HepG2 (cell line): ENCODE data around the gene FGFR4.

ENCODE experiments used
- ARNTL ChIP-seq: sonication (generic); formaldehyde crosslinking; IDR thresholded peaks from 2 replicates; pipeline ENCODE4 v1.4.0; 2020; ENCODE audit warnings: mild to moderate bottlenecking, missing genetic modification reagents
- ERF ChIP-seq: IDR thresholded peaks from 2 replicates; pipeline ENCODE4 v1.6.1; 2018; ENCODE audit warnings: missing biosample characterization, missing genetic modification reagents
- NR2F2 ChIP-seq: IDR thresholded peaks from 2 replicates; pipeline ENCODE4 v1.6.1; 2012; ENCODE audit warnings: low read depth, inconsistent platforms, borderline replicate concordance
- TF ChIP-seq, protein P1 (sequence below): sonication (generic); formaldehyde crosslinking; IDR thresholded peaks from 2 replicates; pipeline ENCODE4 v1.4.0; 2020; ENCODE audit warnings: low read depth, missing genetic modification reagents

- TF ChIP-seq NR2F2, result no peak
- no peak for TF ChIP-seq ERF (CRISPR knock-in tag)
- TF ChIP-seq, protein P1, sequence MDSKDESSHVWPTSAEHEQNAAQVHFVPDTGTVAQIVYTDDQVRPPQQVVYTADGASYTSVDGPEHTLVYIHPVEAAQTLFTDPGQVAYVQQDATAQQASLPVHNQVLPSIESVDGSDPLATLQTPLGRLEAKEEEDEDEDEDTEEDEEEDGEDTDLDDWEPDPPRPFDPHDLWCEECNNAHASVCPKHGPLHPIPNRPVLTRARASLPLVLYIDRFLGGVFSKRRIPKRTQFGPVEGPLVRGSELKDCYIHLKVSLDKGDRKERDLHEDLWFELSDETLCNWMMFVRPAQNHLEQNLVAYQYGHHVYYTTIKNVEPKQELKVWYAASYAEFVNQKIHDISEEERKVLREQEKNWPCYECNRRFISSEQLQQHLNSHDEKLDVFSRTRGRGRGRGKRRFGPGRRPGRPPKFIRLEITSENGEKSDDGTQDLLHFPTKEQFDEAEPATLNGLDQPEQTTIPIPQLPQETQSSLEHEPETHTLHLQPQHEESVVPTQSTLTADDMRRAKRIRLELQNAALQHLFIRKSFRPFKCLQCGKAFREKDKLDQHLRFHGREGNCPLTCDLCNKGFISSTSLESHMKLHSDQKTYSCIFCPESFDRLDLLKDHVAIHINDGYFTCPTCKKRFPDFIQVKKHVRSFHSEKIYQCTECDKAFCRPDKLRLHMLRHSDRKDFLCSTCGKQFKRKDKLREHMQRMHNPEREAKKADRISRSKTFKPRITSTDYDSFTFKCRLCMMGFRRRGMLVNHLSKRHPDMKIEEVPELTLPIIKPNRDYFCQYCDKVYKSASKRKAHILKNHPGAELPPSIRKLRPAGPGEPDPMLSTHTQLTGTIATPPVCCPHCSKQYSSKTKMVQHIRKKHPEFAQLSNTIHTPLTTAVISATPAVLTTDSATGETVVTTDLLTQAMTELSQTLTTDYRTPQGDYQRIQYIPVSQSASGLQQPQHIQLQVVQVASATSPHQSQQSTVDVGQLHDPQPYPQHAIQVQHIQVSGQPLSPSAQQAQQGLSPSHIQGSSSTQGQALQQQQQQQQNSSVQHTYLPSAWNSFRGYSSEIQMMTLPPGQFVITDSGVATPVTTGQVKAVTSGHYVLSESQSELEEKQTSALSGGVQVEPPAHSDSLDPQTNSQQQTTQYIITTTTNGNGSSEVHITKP (CRISPR knock-in tag), result no peak
- no peak for TF ChIP-seq ARNTL
These were observed 2.5 kb upstream of the FGFR4 start for GRCh38 chr5:177084175-177084574.
